GM19463 (cell line): ENCODE measurements around the gene CFAP90.

ENCODE experiments used
- ATAC-seq: cut with Tn5 transposase; IDR thresholded peaks from one replicate; pipeline ENCODE4 v1.9.1; 2021; ENCODE audit warnings: mild to moderate bottlenecking, moderate library complexity; ENCODE audit not compliant: unreplicated experiment

CFAP90 gene

DNA sequence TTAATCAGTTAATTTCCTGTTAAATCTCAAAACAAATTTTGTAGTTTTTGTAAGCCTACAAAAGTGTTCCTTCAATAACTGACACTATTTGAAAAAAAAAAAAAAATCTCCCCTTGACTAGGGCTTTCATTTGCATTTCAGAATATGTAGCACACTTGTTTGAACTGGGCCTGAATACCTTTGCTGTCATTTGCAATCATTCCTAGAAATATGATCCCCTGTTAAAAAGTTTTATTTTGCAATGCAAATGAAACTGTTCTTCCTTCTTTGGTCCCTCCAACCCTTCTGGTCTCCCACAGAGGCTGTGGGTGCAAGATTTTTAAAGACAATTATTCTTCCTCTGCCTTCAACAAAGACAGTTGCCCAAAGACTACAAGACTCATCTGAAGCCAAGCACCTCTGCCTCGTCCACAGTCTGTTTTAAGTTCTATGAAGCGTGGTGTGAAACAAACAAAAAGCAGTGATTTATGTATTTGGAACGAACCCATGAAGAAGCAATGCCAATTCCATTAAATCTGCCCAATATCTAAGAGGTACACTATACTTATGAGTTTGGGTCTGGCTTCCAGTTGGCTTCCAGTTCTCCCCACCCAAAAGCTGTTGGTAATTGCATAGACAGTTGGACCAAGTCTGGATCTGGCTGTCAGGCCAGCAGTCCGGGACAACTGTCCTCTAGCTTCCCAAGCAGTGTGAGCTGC is 66.1 kb downstream of the CFAP90 start:
- no peak for ATAC-seq

DNA sequence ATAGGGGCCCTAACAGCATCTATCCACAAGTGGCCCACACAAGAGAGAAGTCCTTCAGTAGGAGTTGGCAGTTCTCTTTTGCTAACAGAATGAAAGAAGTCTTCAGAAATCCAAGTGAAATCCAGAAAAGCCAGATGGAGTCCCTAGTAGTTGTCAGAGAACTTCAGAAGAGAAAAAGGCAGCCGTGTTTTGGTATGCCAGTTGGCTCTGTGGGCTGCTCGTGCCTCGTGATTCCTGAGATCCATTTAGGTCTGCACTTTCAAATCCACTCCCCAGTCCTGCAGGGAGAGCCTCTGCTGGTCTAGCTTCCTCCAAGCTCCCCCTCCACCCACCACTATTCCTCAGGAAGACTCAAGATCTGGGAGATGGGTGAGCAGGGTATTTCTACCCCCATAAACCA is 69.0 kb downstream of the CFAP90 start:
- no peak for ATAC-seq
